GM19438 (cell line): Measurements from ENCODE around the gene PPP2R5B.

ENCODE experiments used
- ATAC-seq: cut with Tn5 transposase; IDR thresholded peaks from one replicate; pipeline ENCODE4 v1.9.1; 2021; ENCODE audit warnings: low read depth; ENCODE audit not compliant: unreplicated experiment

The PPP2R5B gene

GRCh38 chr11:64905516-64906313 lies 18.8 kb upstream of the PPP2R5B start:
- no peak for ATAC-seq

GRCh38 chr11:64906314-64906635 lies 18.2 kb upstream of the PPP2R5B start:
- ATAC-seq, result no peak

GRCh38 chr11:64908766-64909165 lies 15.7 kb upstream of the PPP2R5B start:
- no peak for ATAC-seq

- no peak for ATAC-seq
These were observed 14.7 kb upstream of the PPP2R5B start for GRCh38 chr11:64909653-64910343.

DNA sequence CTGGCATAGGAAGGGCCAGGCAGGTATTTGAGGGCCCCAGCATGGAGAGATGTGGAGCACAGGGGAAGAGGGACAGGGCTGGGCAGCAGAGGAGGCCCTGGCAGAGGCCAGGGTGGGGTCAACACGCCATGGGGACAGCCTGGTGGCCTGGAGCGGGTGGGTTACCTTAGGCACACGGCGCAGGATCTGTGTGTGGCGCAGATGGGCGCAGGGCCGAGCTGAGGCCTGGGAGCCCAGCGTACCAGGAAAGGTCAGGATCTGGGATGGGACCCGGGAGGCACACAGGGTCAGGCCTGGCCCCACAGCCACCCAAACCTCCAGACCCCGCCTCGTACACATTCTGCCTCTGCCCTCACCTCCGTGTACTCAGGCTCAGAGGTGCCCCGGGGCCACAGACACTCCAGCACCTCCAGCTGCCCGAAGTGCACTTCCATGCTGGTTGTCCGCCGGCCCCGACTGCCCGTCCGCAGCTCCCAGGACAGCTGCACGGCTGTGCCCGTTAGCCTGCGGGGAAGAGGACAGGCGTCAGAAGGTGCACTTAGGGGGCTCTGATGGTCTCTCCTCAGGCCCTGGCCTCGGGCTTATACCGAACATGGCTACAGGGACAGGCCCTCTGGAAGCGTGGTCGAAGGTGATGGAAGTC lies 13.9 kb upstream of the PPP2R5B start:
- no peak for ATAC-seq

GRCh38 chr11:64911142-64911541 lies 13.3 kb upstream of the PPP2R5B start:
- ATAC-seq, result no peak

DNA sequence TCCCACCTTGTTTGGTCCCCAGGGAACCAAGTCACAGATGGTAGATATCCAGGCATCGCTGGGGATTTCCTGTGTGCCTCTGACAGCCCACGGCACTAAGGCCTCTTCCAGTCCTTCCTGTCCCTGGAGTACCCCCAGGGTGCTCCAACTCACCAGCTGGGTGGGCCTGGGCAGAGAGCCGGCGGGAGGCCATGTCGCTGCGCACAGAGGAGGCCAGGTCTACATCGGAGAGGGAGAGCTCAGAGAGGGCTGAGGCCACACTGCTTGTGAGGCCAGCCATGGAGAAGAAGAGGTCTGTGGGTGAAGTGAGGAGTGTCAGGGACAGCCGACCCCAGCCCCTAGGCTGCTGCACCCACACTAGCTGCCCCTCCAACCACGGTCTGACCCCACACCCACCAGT lies 12.8 kb upstream of the PPP2R5B start:
- ATAC-seq, result no peak

DNA sequence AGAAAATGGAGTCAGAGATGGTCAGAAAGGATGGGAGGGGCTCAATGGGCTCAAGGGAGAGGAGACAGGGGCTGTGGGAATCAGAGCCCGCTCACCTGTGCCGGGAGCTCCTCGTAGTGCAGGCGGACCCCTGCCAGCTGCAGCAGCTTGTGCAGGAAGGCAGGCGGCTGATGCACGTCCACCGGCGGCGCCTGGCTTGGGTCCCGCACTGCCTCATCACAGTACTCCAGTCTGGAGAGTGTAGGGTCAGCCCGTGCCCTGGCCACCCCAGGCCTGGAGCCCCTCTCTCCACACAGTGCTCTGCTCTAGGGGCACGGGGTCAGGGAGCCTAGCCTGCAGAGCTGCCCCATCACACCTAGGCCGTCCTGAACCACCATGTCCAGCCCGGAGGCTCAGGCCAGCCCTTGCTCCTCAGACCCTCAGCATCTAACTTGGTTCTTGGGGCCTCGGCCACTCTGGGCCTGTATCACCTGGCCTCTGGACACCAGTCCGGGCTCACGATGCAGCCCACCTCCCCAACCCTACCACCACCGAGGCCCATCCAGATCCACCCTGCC lies 11.2 kb upstream of the PPP2R5B start:
- ATAC-seq, result no peak

GRCh38 chr11:64914123-64914522 lies 10.4 kb upstream of the PPP2R5B start:
- no peak for ATAC-seq

- ATAC-seq, result no peak
These were observed 9.1 kb upstream of the PPP2R5B start for GRCh38 chr11:64915376-64915887.

GRCh38 chr11:64916040-64916774 lies 8.3 kb upstream of the PPP2R5B start:
- ATAC-seq, result no peak

DNA sequence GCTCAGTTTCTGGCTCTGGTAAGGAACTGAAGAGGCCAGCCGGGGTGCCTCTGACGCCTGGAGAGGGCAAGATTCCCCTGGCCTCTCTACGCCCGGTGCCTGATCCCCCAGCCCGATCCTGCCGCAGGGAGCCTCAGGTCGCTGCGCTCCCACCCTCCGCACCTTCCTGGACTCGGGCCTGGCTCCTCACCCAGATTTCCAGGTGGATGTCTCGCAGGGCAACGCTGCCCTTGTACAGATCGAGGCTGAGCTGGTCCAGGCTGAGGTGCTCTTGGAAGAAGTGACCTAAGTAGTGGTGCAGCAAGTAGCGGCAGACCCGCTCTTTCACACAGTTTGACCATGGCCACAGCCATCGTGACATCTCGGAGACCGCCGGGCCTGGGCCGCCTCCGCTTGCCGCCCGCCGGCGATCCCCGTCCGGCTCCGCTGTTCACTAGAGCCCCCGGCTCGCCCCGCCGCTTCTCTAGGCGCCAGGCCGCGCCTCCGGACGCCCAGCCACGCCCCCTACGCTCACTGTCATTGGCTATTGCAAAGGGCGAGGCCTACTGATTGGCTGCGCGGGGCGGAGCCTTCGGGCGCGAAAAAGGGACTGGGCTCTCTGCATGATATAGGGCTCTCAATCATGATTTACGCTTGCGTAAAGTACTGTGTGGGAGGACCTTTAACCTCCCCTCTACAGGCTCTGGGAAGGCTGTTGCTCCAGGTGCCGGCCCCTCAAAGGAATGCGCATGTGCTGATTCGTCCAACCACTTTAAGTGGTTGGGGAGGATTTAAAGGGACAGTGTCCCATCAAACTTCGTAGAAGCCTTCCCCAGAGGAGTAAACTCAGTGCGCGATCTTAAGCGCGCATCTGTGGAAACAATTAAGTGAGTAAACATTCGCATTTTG lies 7.5 kb upstream of the PPP2R5B start, which contains the start of gene ATG2A:
ATG2A (minus strand) TSS at position 435 of the 888 bp plus-strand sequence; CDS start at position 361, 74 bp downstream.
- ATAC-seq, result peak; percentile 94

- ATAC-seq, result no peak
These were observed 6.9 kb upstream of the PPP2R5B start for GRCh38 chr11:64917663-64917995.

GRCh38 chr11:64918017-64918416 lies 6.5 kb upstream of the PPP2R5B start:
- ATAC-seq, result no peak

DNA sequence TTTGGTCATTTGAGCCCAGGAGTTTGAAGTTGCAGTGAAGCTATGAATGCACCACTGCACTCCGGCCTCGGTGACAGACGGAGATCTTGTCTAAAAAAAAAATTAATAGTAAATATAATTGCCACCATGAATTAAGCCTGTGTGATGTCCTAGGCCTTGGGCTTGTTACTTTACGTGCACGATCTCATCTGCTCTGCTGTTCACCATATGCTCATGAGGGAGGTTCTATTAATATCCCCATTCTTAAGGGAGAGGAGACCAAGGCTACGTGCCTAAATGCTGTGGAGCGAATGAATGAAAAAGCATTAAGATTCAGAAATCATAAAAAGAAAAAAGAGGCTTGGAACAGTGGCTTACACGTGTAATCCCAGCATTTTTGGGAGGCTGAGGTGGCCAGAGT lies 4.9 kb upstream of the PPP2R5B start:
- no peak for ATAC-seq

DNA sequence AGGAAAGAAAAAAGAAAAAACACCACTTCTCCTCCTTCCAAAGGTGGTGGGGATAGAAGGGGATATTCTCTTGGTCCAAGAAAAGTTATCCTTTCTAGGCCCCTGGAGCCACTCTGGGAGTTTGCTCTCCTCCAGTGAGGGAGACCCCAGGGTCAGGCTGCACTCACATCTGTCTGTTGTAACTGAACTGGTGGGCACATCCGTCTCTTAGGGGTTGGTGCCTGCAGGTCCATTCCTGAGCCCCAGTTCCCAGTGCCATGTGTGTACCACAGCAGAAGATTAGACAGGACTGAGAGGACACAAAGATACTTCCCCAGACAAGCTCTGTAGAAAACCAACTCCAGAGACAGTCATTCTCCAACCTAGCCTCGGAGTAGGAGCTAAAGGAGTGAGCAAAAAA lies 4.4 kb upstream of the PPP2R5B start:
- no peak for ATAC-seq

DNA sequence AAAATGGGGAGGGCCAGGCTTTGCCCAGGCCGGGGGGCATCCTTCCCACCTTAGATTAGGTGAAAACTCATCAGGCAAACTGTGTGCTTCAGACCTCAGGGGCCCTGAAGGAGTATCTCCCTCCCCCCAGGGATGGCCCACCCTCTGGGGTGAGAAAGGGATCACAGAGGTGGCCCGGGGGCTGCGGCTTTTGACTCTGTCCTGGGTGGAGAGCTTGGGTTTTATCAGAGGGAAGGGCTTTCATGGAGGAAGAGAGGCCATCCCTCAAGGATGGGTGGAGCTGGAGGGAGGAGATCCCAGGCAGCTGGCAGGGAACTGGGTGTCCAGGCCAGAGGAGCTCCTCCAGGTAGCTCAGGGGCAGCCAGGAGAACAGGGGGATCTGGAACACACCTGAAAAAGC lies 3.1 kb upstream of the PPP2R5B start:
- no peak for ATAC-seq

DNA sequence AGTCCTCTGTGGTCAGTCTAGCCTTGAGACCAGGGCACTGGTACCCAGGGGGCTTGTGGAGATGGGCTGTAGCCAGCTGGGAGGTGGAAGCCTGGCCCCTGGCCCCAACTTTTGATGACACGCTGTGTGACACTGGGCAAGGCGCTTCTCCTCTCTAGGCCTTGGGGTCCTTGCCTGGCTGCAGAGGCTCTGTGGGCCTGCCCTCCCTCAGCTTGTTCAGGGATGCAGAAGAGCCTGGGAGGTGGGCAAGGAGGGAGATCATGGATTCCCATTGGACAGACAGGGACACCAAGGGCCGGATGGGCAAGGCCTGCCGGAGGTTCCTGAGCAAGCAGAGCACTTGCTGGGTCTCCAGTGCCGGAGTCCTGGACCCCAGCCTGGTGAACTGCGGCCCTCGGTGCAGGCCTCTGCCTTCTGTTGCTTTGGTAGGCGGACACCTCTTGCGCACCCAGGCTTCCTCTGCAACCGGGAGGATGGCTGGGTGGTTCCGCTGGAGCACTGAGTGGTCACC lies 1.3 kb upstream of the PPP2R5B start:
- ATAC-seq, result no peak

- no peak for ATAC-seq
These were observed 408 bp downstream of the PPP2R5B start for GRCh38 chr11:64924910-64925284.
